HG03066 (cell line): ENCODE measurements around the gene CPNE6.
"Not testable (repeated sequence)": the region's sequence is repeated elsewhere in the genome, so short reads cannot be mapped to it uniquely, and the experiment has no call there.

Experiments
- ATAC-seq: cut with Tn5 transposase; IDR thresholded peaks from one replicate; pipeline ENCODE4 v1.9.1; 2021; ENCODE audit warnings: low read depth; ENCODE audit not compliant: unreplicated experiment

CPNE6 gene

GRCh38 chr14:24071144-24071697 lies at the start of gene CPNE6:
Gene CPNE6, plus strand, starts transcription at chr14:24071562. Its CDS starts 1,375 bp downstream, at chr14:24072937.
- ATAC-seq = no peak

- not testable (repeated sequence) for ATAC-seq
Measured at GRCh38 chr14:24024939-24025418, 46.4 kb upstream of the CPNE6 start.

- ATAC-seq = not testable (repeated sequence)
Measured at GRCh38 chr14:24029687-24030086, 41.7 kb upstream of the CPNE6 start.

GRCh38 chr14:24031331-24031730 lies 40.0 kb upstream of the CPNE6 start:
- not testable (repeated sequence) for ATAC-seq

- no peak for ATAC-seq
Measured at GRCh38 chr14:24032727-24033418, 38.5 kb upstream of the CPNE6 start.

GRCh38 chr14:24035769-24036168 lies 35.6 kb upstream of the CPNE6 start:
- not testable (repeated sequence) for ATAC-seq

GRCh38 chr14:24036169-24036962 lies 35.0 kb upstream of the CPNE6 start:
- peak; percentile 78 for ATAC-seq

GRCh38 chr14:24036963-24037657 lies 34.3 kb upstream of the CPNE6 start:
- peak; percentile 12 for ATAC-seq

GRCh38 chr14:24037658-24038037 lies 33.7 kb upstream of the CPNE6 start:
- ATAC-seq = no peak

GRCh38 chr14:24038686-24039085 lies 32.7 kb upstream of the CPNE6 start:
- ATAC-seq = no peak

- ATAC-seq = no peak
Measured at GRCh38 chr14:24040692-24041091, 30.7 kb upstream of the CPNE6 start.

- no peak for ATAC-seq
Measured at GRCh38 chr14:24042746-24043145, 28.6 kb upstream of the CPNE6 start.

GRCh38 chr14:24049002-24049401 lies 22.4 kb upstream of the CPNE6 start:
- not testable (repeated sequence) for ATAC-seq

GRCh38 chr14:24050753-24051152 lies 20.6 kb upstream of the CPNE6 start:
- ATAC-seq = not testable (repeated sequence)

GRCh38 chr14:24051176-24051788 lies 20.1 kb upstream of the CPNE6 start:
- ATAC-seq = no peak

- ATAC-seq = peak; percentile 47
Measured at GRCh38 chr14:24051789-24052655, 19.3 kb upstream of the CPNE6 start, which contains the start of gene CARMIL3. Gene CARMIL3, plus strand, starts transcription at chr14:24052009. Its CDS starts 145 bp downstream, at chr14:24052154.

- ATAC-seq = no peak
Measured at GRCh38 chr14:24052656-24053547, 18.5 kb upstream of the CPNE6 start.
